ENCODE measurements around the gene TRIM47.

TRIM47 gene

GRCh38 chr17:75908201-75908600 lies 29.8 kb upstream of the TRIM47 start:
- DNase-seq = no peak

- DNase-seq = no peak
Observed at GRCh38 chr17:75906143-75906884, 27.9 kb upstream of the TRIM47 start.

- DNase-seq = peak; percentile 88
Observed at GRCh38 chr17:75904749-75905521, 26.6 kb upstream of the TRIM47 start, which contains the start of gene MRPL38. Gene MRPL38, minus strand, starts transcription at chr17:75904884. Its CDS starts 9 bp downstream, at chr17:75904875.

- DNase-seq = no peak
Observed at GRCh38 chr17:75902406-75902805, 24.0 kb upstream of the TRIM47 start.

- DNase-seq = no peak
Observed at GRCh38 chr17:75901727-75902126, 23.3 kb upstream of the TRIM47 start.

- no peak for DNase-seq
Observed at GRCh38 chr17:75900691-75901533, 22.5 kb upstream of the TRIM47 start.

GRCh38 chr17:75899767-75900468 lies 21.5 kb upstream of the TRIM47 start:
- DNase-seq = no peak

GRCh38 chr17:75899353-75899752 lies 21.0 kb upstream of the TRIM47 start:
- DNase-seq = no peak

- no peak for DNase-seq
Observed at GRCh38 chr17:75898791-75899190, 20.4 kb upstream of the TRIM47 start.

- DNase-seq = no peak
Observed at GRCh38 chr17:75898065-75898464, 19.7 kb upstream of the TRIM47 start.

GRCh38 chr17:75897160-75898019 lies 19.0 kb upstream of the TRIM47 start:
- DNase-seq = no peak

GRCh38 chr17:75896415-75897159 lies 18.2 kb upstream of the TRIM47 start, which contains the start of gene TRIM65:
Gene TRIM65, minus strand, starts transcription at chr17:75896951. Its CDS starts 14 bp downstream, at chr17:75896937.
- peak; percentile 77 for DNase-seq

GRCh38 chr17:75895370-75896155 lies 17.2 kb upstream of the TRIM47 start:
- DNase-seq = no peak

GRCh38 chr17:75894049-75894733 lies 15.8 kb upstream of the TRIM47 start:
- DNase-seq = no peak

- no peak for DNase-seq
Observed at GRCh38 chr17:75893305-75894048, 15.1 kb upstream of the TRIM47 start.

- no peak for DNase-seq
Observed at GRCh38 chr17:75892556-75893224, 14.3 kb upstream of the TRIM47 start.

GRCh38 chr17:75891605-75892555 lies 13.5 kb upstream of the TRIM47 start:
- DNase-seq = no peak
